AG09309 (cell line): ENCODE data around the gene SDC1.
"Not testable (repeated sequence)": the region's sequence is repeated elsewhere in the genome, so short reads cannot be mapped to it uniquely, and the experiment has no call there.

Experiments
- DNase-seq: peaks from one replicate; pipeline ENCODE4 v3.0.0-alpha.2; 2010; ENCODE audit warnings: low read depth
- H3K4me3 ChIP-seq: 2 replicates; pipeline ENCODE4 v1.5.1; 2011; ENCODE audit warnings: mild to moderate bottlenecking, low read depth, low read length, moderate library complexity; ENCODE audit not compliant: control insufficient read depth
- CTCF ChIP-seq: IDR thresholded peaks from 2 replicates; pipeline ENCODE4 v1.5.1; 2011; ENCODE audit warnings: mild to moderate bottlenecking, low read depth, low read length, inconsistent platforms; ENCODE audit not compliant: insufficient read depth, control insufficient read depth; ENCODE audit errors: missing control alignments

SDC1 gene

GRCh38 chr2:20236496-20236895, 11.6 kb upstream of the SDC1 start:
- no peak for TF ChIP-seq CTCF
- H3K4me3 ChIP-seq, result no peak overlapping the region
- no peak for DNase-seq

- TF ChIP-seq CTCF, result no peak
- DNase-seq, result no peak
- no peak overlapping the region for H3K4me3 ChIP-seq
These were observed 10.8 kb upstream of the SDC1 start for GRCh38 chr2:20235655-20236305.

GRCh38 chr2:20234597-20234996, 9.7 kb upstream of the SDC1 start:
- not testable (repeated sequence) for DNase-seq

GRCh38 chr2:20232837-20233207, 7.9 kb upstream of the SDC1 start:
- TF ChIP-seq CTCF, result no peak
- H3K4me3 ChIP-seq, result no peak overlapping the region
- DNase-seq, result no peak

More at GRCh38 chr2:20234597-20234996, 9.7 kb upstream of the SDC1 start:
- not testable (repeated sequence) for H3K4me3 ChIP-seq

GRCh38 chr2:20231598-20232026, 6.7 kb upstream of the SDC1 start:
- TF ChIP-seq CTCF, result no peak
- no peak overlapping the region for H3K4me3 ChIP-seq
- DNase-seq, result no peak

- H3K4me3 ChIP-seq, result no peak overlapping the region
- DNase-seq, result no peak
- no peak for TF ChIP-seq CTCF
These were observed 6.2 kb upstream of the SDC1 start for GRCh38 chr2:20231159-20231558.

GRCh38 chr2:20230114-20230425, 5.1 kb upstream of the SDC1 start:
- DNase-seq, result no peak
- TF ChIP-seq CTCF, result no peak
- no peak overlapping the region for H3K4me3 ChIP-seq
